NOMO-1 treated with dmso at 0.1 percent for 144 hours (cell line): ENCODE data around the gene ZKSCAN4.

Experiments used
- DNase-seq: peaks from one replicate; lab custom pipeline; 2025; ENCODE audit not compliant: unreplicated experiment; lab: John Stamatoyannopoulos, UW

Gene ZKSCAN4

GRCh38 chr6:28209753-28210535 lies 42.1 kb downstream of the ZKSCAN4 start:
- no peak for DNase-seq

- no peak for DNase-seq
Measured at GRCh38 chr6:28208111-28208659, 43.9 kb downstream of the ZKSCAN4 start.

GRCh38 chr6:28207510-28208110 lies 44.5 kb downstream of the ZKSCAN4 start:
- DNase-seq, result no peak

GRCh38 chr6:28206928-28207509 lies 45.0 kb downstream of the ZKSCAN4 start:
- DNase-seq, result no peak

GRCh38 chr6:28206527-28206926 lies 45.5 kb downstream of the ZKSCAN4 start:
- no peak for DNase-seq

- DNase-seq, result no peak
Measured at GRCh38 chr6:28205879-28206278, 46.2 kb downstream of the ZKSCAN4 start.

GRCh38 chr6:28203201-28203600 lies 48.9 kb downstream of the ZKSCAN4 start:
- DNase-seq, result no peak

GRCh38 chr6:28200020-28200419 lies 52.0 kb downstream of the ZKSCAN4 start:
- no peak for DNase-seq
